ENCODE data around the gene FLT4. TPM values are rescaled to one million over a fixed set of nuclear protein-coding genes. Genes with fewer than 3 reads are reported as not detected.

FLT4 gene
- total and polyA plus RNA-seq, 4 donors = 2.0 to 19.9 (median 7.6) TPM

GRCh38 chr5:180586870-180587269 lies 62.5 kb downstream of the FLT4 start:
- Histone ChIP-seq H3K9me3 (ENCODE audit: control insufficient read depth in 4 of 4, low read length in 3 of 4) (no peaks in the 10 kb centered on the region), H3K4me1 (ENCODE audit: control insufficient read depth in 4 of 4, insufficient read depth in 4 of 4, low read length in 3 of 4) (peaks cover 4 to 17% (median 9%) of the 10 kb centered on the region in 4 donors), H3K36me3 (ENCODE audit: control insufficient read depth in 4 of 4, insufficient read depth in 3 of 4, low read depth in 1 of 4, low read length in 3 of 4) (no peaks in the 10 kb centered on the region), H3K27ac (ENCODE audit: low read depth in 1 of 2, low read length in 2 of 2) (no peak overlapping the region), H3K9ac (ENCODE audit: low read depth in 1 of 2, low read length in 2 of 2) (no peak overlapping the region), H3K4me3 (ENCODE audit: low read depth in 1 of 3, low read length in 3 of 3) (no peak overlapping the region), H3K27me3 (ENCODE audit: control insufficient read depth in 4 of 4, insufficient read depth in 4 of 4, low read length in 3 of 4) (peaks cover 0 to 8% (median 0%) of the 10 kb centered on the region in 4 donors)
- DNase-seq (ENCODE audit: low spot score) = no peak
- WGBS = 85% methylated on average over 10 of the region's 10 CpGs
- no peak for TF ChIP-seq GABPA (IDR thresholded peaks at IDR 0.05 in 1 of 2, conservative IDR thresholded peaks at IDR 0.05 in 1 of 2)
- TF ChIP-seq RXRA (IDR thresholded peaks at IDR 0.05) = no peak
- no peak for TF ChIP-seq NR2F2 (IDR thresholded peaks at IDR 0.05)
- TF ChIP-seq EGR1 (IDR thresholded peaks at IDR 0.05; ENCODE audit: low read depth in 2 of 2) = no peak
- no peak for TF ChIP-seq FOXA1 (IDR thresholded peaks at IDR 0.05)
- TF ChIP-seq CTCF (IDR thresholded peaks at IDR 0.05; ENCODE audit: low read depth, low read length, missing input control) = no peak
- TF ChIP-seq JUND (IDR thresholded peaks at IDR 0.05) = no peak
- TF ChIP-seq FOXA2 (IDR thresholded peaks at IDR 0.05) = no peak
- no peak for TF ChIP-seq MAX (IDR thresholded peaks at IDR 0.05)
- no peak for TF ChIP-seq RAD21 (IDR thresholded peaks at IDR 0.05)

GRCh38 chr5:180586204-180586603 lies 63.2 kb downstream of the FLT4 start:
- no peak overlapping the region for H3K27ac ChIP-seq (ENCODE audit: low read depth in 1 of 2, low read length in 2 of 2)
- DNase-seq (ENCODE audit: low spot score) = no peak
- H3K4me1 ChIP-seq (ENCODE audit: control insufficient read depth in 4 of 4, insufficient read depth in 4 of 4, low read length in 3 of 4) = peaks cover 1 to 11% (median 8%) of the 10 kb centered on the region in 4 donors
- TF ChIP-seq REST (IDR thresholded peaks at IDR 0.05) (no peak), CTCF (IDR thresholded peaks at IDR 0.05; ENCODE audit: low read depth, low read length, missing input control) (no peak), ATF3 (IDR thresholded peaks at IDR 0.05) (no peak), FOXA2 (IDR thresholded peaks at IDR 0.05) (no peak), TAF1 (conservative IDR thresholded peaks at IDR 0.05) (no peak), SP1 (IDR thresholded peaks at IDR 0.05) (no peak), JUND (IDR thresholded peaks at IDR 0.05) (no peak), GABPA (IDR thresholded peaks at IDR 0.05 in 1 of 2, conservative IDR thresholded peaks at IDR 0.05 in 1 of 2) (no peak), HNF4A (conservative IDR thresholded peaks at IDR 0.05) (no peak), RXRA (IDR thresholded peaks at IDR 0.05) (no peak), RAD21 (IDR thresholded peaks at IDR 0.05) (no peak)
- no peak overlapping the region for H3K4me3 ChIP-seq (ENCODE audit: low read depth in 1 of 3, low read length in 3 of 3)
- H3K27me3 ChIP-seq (ENCODE audit: control insufficient read depth in 4 of 4, insufficient read depth in 4 of 4, low read length in 3 of 4) = peaks cover 0 to 5% (median 0%) of the 10 kb centered on the region in 4 donors
- H3K9me3 ChIP-seq (ENCODE audit: control insufficient read depth in 4 of 4, low read length in 3 of 4) = no peaks in the 10 kb centered on the region
- H3K9ac ChIP-seq (ENCODE audit: low read depth in 1 of 2, low read length in 2 of 2) = no peak overlapping the region
- WGBS = 82% methylated on average over 3 of the region's 3 CpGs
- H3K36me3 ChIP-seq (ENCODE audit: control insufficient read depth in 4 of 4, insufficient read depth in 3 of 4, low read depth in 1 of 4, low read length in 3 of 4) = no peaks in the 10 kb centered on the region

All from liver (tissue), 9 donors.